ENCODE measurements around the gene ZNF467.

The ZNF467 gene, protein sequence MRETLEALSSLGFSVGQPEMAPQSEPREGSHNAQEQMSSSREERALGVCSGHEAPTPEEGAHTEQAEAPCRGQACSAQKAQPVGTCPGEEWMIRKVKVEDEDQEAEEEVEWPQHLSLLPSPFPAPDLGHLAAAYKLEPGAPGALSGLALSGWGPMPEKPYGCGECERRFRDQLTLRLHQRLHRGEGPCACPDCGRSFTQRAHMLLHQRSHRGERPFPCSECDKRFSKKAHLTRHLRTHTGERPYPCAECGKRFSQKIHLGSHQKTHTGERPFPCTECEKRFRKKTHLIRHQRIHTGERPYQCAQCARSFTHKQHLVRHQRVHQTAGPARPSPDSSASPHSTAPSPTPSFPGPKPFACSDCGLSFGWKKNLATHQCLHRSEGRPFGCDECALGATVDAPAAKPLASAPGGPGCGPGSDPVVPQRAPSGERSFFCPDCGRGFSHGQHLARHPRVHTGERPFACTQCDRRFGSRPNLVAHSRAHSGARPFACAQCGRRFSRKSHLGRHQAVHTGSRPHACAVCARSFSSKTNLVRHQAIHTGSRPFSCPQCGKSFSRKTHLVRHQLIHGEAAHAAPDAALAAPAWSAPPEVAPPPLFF

DNA sequence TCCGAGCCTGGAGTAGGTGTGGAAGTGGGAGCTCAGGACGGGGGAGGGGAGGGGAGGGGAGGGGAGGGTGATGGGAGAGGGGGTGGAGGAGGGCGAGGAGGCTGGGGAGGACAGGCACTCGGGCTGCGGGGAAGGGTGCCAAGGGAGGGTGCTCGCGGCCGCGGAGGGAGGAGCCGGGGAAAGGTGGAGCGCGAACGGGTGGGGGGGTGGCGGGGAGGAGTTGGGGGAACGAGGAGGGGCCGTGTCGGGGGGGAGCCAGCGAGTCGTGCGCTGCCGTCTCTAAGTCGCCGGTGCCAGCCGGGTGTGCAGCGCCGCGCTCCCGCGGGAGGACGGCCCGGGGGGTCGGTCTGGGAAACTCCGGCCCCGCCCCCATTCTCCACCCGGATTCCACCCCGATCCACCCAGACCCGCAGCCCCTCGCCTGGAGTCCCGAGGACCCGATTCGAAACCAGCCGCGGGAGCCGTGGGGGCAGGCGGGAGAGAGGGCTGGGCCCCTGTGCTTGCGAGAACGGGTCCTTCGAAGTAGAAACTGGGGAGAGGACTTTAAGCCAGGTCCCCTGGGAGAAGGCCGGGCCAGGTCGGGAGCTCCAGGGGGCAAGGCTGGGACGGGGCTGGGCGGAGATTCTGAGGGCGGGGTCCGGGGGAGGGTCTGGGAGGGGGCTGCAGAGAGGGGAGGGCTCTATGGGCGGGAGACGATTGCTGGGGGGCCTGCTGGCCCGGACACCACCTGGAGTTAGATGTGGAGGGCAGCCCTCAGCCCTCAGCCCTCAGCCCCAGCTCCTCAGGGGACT, at the start of gene ZNF467:
Gene ZNF467 (minus strand): TSS at position 143 of the 791 bp plus-strand sequence. CDS start 2,556 bp downstream, outside the sequence.
- TF ChIP-seq, protein P1, sequence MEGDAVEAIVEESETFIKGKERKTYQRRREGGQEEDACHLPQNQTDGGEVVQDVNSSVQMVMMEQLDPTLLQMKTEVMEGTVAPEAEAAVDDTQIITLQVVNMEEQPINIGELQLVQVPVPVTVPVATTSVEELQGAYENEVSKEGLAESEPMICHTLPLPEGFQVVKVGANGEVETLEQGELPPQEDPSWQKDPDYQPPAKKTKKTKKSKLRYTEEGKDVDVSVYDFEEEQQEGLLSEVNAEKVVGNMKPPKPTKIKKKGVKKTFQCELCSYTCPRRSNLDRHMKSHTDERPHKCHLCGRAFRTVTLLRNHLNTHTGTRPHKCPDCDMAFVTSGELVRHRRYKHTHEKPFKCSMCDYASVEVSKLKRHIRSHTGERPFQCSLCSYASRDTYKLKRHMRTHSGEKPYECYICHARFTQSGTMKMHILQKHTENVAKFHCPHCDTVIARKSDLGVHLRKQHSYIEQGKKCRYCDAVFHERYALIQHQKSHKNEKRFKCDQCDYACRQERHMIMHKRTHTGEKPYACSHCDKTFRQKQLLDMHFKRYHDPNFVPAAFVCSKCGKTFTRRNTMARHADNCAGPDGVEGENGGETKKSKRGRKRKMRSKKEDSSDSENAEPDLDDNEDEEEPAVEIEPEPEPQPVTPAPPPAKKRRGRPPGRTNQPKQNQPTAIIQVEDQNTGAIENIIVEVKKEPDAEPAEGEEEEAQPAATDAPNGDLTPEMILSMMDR (conservative IDR thresholded peaks at IDR 0.05; ENCODE audit: low read length): no peak
- DNase-seq (ENCODE audit: low read depth): peak; percentile 3
- H3K4me3 ChIP-seq (ENCODE audit: low read length): peak within 1 kb of the TSS; percentile 70

DNA sequence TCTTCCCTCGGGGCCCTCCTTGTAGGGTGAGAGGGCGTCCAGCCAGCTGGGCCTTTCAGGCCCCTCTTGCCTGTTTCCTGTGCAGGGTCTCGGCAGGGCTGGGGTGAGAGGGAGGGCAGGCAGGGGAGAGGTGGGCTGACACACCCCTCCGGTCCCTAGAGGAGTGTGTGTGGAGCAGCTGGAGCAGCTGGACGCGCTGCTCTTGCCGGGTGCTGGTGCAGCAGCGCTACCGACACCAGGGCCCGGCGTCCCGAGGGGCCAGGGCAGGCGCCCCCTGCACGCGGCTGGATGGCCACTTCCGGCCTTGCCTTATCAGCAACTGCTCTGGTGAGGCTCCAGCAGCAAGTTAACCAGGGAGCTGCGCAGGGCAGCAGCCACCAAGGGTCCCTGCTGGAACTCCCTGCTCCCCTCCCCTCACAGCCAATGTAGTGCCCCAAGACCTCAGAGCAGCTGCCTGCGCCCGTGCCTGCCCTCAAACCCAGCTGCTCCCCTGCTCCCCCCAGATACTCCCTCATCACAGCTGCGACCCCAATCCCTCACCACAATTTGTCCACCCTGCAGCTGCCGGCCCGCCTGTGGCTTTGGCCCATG, 49.1 kb upstream of the ZNF467 start:
- DNase-seq (ENCODE audit: low read depth): no peak
- TF ChIP-seq, protein P1 (conservative IDR thresholded peaks at IDR 0.05; ENCODE audit: low read length): no peak
- no peak overlapping the region for H3K4me3 ChIP-seq (ENCODE audit: low read length)

DNA sequence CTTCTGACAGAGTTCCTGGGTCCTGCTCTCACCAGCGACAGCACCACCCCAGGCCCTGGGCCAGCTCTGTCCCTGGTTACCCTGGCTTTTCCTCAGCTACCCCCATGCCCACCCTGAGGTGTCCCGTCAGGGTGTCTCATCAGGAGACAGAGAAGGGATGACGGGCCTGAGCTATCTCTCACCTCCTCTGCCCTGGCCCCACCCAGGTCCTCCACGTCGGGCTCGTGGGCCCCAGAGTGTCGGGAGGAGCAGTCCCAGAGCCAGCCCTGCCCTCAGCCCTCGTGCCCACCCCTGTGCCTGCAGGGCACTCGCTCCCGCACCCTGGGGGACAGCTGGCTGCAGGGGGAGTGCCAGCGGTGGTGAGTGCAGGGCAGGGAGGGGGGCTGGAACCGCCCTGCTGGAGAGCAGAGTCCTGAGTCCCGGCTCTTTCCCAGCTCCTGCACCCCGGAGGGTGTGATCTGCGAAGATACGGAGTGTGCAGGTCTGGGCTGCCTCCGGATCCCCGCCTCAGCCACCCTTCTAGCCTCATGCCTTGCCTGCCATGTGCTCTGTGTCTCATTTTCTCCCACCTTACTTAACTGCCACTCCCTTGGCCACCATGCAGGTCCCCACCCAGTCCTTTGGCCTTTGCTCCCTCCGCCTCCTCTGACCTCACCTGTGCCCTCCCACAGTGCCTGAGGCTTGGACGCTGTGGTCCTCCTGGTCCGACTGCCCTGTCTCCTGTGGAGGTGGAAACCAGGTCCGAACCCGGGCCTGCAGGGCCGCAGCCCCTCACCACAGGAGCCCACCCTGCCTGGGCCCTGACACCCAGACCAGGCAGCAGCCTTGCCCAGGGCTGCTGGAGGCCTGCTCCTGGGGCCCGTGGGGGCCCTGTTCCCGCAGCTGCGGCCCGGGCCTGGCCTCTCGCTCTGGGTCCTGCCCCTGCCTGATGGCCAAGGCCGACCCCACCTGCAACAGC, 48.1 kb upstream of the ZNF467 start:
- no peak for DNase-seq (ENCODE audit: low read depth)
- H3K4me3 ChIP-seq (ENCODE audit: low read length): no peak overlapping the region
- TF ChIP-seq, protein P1 (conservative IDR thresholded peaks at IDR 0.05; ENCODE audit: low read length): no peak

DNA sequence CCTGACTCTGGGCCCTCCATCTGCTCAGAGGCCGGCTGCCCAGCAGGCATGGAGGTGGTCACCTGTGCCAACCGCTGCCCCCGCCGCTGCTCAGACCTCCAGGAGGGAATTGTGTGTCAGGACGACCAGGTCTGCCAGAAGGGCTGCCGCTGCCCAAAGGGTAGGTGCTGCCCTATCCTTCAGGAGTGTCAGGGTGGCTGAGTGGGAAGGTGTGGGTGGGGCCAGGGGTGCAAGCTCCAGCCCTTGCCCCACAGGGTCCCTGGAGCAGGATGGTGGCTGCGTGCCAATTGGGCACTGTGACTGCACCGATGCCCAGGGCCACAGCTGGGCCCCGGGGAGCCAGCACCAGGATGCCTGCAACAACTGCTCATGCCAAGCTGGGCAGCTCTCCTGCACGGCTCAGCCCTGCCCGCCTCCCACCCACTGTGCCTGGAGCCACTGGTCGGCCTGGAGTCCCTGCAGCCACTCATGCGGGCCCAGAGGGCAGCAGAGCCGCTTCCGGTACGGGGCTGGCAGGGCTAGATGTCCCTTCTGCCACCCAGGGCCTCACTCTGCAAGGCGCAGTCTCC, 47.3 kb upstream of the ZNF467 start:
- DNase-seq (ENCODE audit: low read depth): no peak

DNA sequence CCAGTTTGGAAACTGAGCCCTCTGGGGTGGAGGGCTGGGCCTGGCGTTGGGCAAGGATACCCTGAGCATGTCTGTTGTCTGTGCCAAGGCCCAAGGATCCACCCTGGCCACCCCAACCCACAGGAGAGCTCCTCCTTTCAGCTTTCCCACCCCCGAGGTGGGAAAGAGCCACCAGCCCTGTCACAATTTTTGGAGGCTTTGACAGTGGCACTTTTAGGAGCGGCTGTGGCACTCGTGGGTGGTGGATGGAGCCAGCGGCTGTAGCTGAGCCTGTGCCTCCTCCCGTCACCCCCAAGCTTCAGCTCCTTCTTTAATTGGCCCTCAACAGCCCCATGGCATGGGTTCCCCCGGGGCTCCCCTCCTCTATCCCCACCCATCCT, 46.6 kb upstream of the ZNF467 start:
- TF ChIP-seq, protein P1 (conservative IDR thresholded peaks at IDR 0.05; ENCODE audit: low read length): no peak
- DNase-seq (ENCODE audit: low read depth): no peak
- H3K4me3 ChIP-seq (ENCODE audit: low read length): no peak overlapping the region

More for the DNA sequence above, 47.3 kb upstream of the ZNF467 start:
- TF ChIP-seq, protein P1 (conservative IDR thresholded peaks at IDR 0.05; ENCODE audit: low read length): no peak
- H3K4me3 ChIP-seq (ENCODE audit: low read length): no peak overlapping the region

Data from AG10803 (cell line).